ENCODE measurements around the gene FOXP1. TPM values are rescaled to one million over a fixed set of nuclear protein-coding genes. Genes with fewer than 3 reads are reported as not detected.
A peak's percentile ranks its signal among the peaks of the same experiment; 100 is the strongest.

Gene FOXP1
- total and polyA plus RNA-seq, 8 donors: 13.4 to 74.1 (median 44.1) TPM

DNA sequence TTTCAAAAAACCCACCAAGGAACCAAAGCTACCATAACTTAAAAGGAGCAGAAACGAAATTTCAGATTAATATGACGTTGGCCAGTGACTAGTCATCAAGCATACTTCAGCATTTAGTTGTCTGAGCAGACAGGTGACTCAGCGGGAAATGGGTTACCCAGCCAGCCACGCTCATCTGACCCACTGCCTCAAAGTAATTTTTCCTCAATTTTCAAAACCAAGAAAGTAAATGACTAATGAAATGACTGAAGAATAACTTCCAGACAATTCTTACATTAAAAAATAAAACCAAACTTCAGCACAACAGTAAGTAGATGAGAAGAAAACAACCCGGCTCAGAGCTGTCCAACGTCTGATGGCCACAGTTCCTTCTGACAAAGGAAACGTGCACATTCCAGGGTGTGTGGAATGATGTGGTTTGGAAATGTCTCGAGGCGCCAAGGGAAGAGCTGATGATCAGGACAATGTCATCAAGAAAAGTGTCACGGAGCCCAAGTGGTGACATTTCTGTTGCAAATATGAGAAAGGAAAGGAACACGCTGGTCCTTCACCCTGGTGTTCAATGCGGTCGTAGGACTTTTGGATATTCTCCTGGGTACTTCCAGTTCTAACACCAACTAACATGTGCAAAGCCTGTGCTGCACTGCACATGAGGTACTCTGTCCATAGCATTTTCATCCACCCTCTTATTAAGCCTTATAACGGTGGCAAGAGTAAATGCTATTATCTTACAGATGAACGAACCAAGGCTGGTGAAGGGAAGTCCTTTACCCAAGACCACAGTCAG, 79.1 kb downstream of the FOXP1 start:
- DNase-seq (no peak), FAIRE-seq (no peak), ATAC-seq (peak in 2 of 4 donors; percentile 64 to 65)
- no peak for TF ChIP-seq CTCF (IDR thresholded peaks at IDR 0.05)
- intact Hi-C loops (cut with DNase I): no loop called here
- Histone ChIP-seq H3K4me3 (no peak overlapping the region), H3K27ac (no peak overlapping the region), H3K27me3 (no peaks in the 10 kb centered on the region), H3K4me1 (no peaks in the 10 kb centered on the region), H3K9me3 (no peaks in the 10 kb centered on the region), H3K36me3 (no peaks in the 10 kb centered on the region)
- WGBS, 2 donors: 84 to 89% methylated on average over 15 of the region's 15 CpGs

DNA sequence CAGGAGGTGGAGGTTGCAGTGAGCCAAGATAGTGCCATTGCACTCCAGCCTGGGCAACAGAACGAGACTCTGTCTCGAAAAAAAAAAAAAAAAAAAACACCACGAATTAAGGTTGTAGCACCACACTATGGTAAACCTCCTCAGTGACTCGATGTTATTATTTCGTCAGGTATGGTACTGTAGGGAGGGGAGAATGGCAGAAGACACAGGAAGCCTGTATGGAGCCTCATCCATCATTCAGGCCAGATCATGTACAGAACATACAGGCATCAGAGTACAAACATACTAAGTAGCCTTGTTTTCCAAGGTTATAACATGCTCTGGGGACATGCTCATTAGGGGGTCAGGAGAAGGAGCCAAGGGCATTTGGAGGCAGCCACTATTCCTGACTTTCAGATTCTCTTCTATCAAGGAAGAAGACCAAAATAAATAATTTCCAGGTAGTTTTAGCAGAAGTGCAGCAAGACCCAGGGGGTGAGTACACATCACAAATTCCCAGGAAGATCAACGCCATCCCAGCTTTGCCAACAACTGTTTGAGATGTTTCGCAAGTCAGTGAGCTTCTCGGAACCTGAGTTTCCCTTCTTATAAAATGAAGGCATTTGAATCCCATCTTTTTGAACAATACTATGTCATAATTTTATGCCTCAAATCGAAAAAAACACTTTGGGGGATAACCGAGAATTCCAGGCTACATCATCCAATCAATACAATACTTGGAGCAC, 79.8 kb downstream of the FOXP1 start:
- DNase-seq: no peak
- H3K9me3 ChIP-seq: no peaks in the 10 kb centered on the region
- no peak for FAIRE-seq
- no peak for TF ChIP-seq CTCF (IDR thresholded peaks at IDR 0.05)
- no peaks in the 10 kb centered on the region for H3K36me3 ChIP-seq
- H3K4me3 ChIP-seq: no peak overlapping the region
- no peaks in the 10 kb centered on the region for H3K4me1 ChIP-seq
- no peaks in the 10 kb centered on the region for H3K27me3 ChIP-seq
- ATAC-seq: no peak
- no peak overlapping the region for H3K27ac ChIP-seq
- WGBS, 2 donors: 91 to 94% methylated on average over 10 of the region's 10 CpGs
- intact Hi-C loops (cut with DNase I): no loop called here

DNA sequence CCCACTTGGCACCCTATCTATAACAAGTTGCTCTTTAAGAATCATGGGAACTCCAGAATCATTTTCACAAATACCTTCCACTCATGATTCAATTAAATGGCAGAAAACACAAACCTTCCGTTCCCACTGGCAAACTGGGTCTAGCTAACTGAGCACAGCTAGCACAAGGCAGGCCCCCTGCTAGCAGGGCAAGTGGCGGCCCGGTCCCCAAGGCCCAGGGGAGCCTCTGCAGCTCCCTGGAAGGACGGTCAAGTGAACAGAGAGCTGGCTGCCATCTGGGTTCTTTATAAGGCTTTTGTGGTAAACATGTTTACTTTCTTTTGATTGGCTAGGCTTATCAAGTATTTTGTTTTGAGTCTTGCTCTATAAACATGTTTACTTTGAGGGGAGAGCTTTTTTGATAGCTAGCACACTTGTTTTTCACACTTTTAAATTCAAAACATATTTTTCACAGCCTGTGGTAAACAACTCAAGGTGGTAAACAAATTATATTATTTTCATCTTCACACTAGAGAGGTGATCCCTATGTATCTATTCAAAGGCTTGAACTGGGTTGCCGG, 81.4 kb downstream of the FOXP1 start:
- Histone ChIP-seq H3K4me1 (peaks cover 5 to 9% (median 6%) of the 10 kb centered on the region in 3 donors), H3K4me3 (no peak overlapping the region), H3K27me3 (no peaks in the 10 kb centered on the region), H3K27ac (no peak overlapping the region), H3K9me3 (no peaks in the 10 kb centered on the region), H3K36me3 (no peaks in the 10 kb centered on the region)
- FAIRE-seq: no peak
- DNase-seq: no peak
- ATAC-seq: no peak
- intact Hi-C loops (cut with DNase I): no loop called here
- WGBS, 2 donors: 93 to 94% methylated on average over 5 of the region's 5 CpGs
- TF ChIP-seq CTCF (IDR thresholded peaks at IDR 0.05): no peak

GRCh38 chr3:71500696-71501095, 82.8 kb downstream of the FOXP1 start:
- TF ChIP-seq CTCF (IDR thresholded peaks at IDR 0.05): no peak
- H3K9me3 ChIP-seq: no peaks in the 10 kb centered on the region
- WGBS, 2 donors: 95 to 99% methylated on average over 6 of the region's 6 CpGs
- H3K4me1 ChIP-seq: peaks cover 7 to 12% (median 9%) of the 10 kb centered on the region in 3 donors
- FAIRE-seq (no peak), DNase-seq (no peak), ATAC-seq (no peak)
- no peaks in the 10 kb centered on the region for H3K36me3 ChIP-seq
- H3K27me3 ChIP-seq: no peaks in the 10 kb centered on the region
- intact Hi-C loops (cut with DNase I): no loop called here
- no peak overlapping the region for H3K4me3 ChIP-seq
- no peak overlapping the region for H3K27ac ChIP-seq
